ENCODE measurements around the gene SOX5. TPM values are rescaled to one million over a fixed set of nuclear protein-coding genes. Genes with fewer than 3 reads are reported as not detected.

SOX5 gene
- total and polyA plus RNA-seq, 12 donors, result 0.17 to 4.3 (median 2.4) TPM

DNA sequence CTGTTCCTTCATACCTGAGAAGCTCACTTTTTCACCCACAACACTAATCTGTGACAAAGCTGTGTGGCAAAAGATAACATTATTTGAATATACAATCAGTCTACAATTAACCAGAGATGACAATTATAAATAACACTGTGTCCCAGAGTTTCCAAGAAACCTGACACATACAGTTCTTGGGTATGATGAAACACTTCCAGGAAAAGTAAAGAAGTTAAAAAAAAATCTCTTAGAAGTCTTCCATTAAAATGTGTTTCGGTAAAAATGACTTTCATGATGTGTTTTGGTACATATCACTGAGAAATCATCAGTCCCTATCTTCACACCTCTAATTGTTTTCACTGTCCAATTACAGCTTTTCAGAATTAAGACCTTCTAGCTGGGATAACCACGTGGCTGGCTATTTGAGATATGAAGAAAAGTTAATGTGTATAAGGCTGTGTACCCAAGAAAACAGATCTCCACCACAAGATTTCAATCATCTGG lies 390.2 kb downstream of the SOX5 start:
- DNase-seq (no peak), ATAC-seq (no peak)
- 55 to 83% methylated on average over 2 of the region's 2 CpGs for WGBS, 2 donors
- H3K36me3 ChIP-seq, result no peaks in the 10 kb centered on the region
- H3K9me3 ChIP-seq, result no peaks in the 10 kb centered on the region
- no peak overlapping the region for H3K4me3 ChIP-seq
- intact Hi-C loops (cut with DNase I), result no loop called here
- no peaks in the 10 kb centered on the region for H3K27me3 ChIP-seq
- no peaks in the 10 kb centered on the region for H3K4me1 ChIP-seq
- no peak overlapping the region for H3K27ac ChIP-seq
- TF ChIP-seq, protein P1, sequence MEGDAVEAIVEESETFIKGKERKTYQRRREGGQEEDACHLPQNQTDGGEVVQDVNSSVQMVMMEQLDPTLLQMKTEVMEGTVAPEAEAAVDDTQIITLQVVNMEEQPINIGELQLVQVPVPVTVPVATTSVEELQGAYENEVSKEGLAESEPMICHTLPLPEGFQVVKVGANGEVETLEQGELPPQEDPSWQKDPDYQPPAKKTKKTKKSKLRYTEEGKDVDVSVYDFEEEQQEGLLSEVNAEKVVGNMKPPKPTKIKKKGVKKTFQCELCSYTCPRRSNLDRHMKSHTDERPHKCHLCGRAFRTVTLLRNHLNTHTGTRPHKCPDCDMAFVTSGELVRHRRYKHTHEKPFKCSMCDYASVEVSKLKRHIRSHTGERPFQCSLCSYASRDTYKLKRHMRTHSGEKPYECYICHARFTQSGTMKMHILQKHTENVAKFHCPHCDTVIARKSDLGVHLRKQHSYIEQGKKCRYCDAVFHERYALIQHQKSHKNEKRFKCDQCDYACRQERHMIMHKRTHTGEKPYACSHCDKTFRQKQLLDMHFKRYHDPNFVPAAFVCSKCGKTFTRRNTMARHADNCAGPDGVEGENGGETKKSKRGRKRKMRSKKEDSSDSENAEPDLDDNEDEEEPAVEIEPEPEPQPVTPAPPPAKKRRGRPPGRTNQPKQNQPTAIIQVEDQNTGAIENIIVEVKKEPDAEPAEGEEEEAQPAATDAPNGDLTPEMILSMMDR (IDR thresholded peaks at IDR 0.05), result no peak

DNA sequence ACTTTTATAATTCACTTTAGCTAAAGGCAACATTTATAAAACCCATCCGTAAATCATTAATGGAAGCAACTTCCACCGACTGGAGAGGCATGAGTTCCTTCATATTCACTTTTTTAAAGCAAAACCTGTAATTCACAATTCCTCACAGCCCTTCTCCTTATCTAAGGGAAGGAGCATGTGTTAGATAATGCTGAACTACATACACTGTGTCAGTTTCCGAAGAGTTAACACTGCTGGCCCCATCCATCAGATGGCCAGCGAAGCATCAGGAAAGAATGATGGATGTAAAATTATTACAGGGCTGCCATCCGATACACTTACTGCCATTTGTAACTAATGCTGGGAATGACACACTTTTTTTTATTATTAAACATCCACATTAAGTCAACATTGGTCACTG lies 392.8 kb downstream of the SOX5 start:
- Histone ChIP-seq H3K27me3 (no peaks in the 10 kb centered on the region), H3K36me3 (no peaks in the 10 kb centered on the region), H3K27ac (no peak overlapping the region), H3K4me1 (no peaks in the 10 kb centered on the region), H3K4me3 (no peak overlapping the region), H3K9me3 (no peaks in the 10 kb centered on the region)
- 71 to 76% methylated on average over 5 of the region's 5 CpGs for WGBS, 2 donors
- TF ChIP-seq, protein P1 (IDR thresholded peaks at IDR 0.05), result no peak
- no peak for DNase-seq
- intact Hi-C loops (cut with DNase I), result no loop called here
- no peak for ATAC-seq

DNA sequence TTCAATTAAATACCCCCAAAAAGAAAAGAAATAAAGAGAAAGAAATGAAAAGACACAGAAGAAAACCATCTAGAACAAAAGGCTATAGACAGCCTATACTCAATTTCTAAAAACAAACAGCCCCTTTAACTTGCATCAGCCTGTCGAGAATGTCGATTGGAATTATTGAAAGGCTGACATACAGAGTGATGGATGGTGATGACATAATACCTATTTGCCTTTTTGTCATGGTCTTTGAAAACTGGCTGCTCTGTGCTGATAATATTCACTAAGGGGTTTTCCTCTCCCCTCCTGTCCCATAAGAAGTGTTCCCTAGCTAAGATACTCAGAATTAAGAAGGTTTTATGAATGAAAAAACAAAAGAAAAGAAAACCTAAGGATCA lies 393.7 kb downstream of the SOX5 start:
- intact Hi-C loops (cut with DNase I), result no loop called here
- DNase-seq, result no peak
- TF ChIP-seq, protein P1 (IDR thresholded peaks at IDR 0.05), result no peak
- H3K36me3 ChIP-seq, result no peaks in the 10 kb centered on the region
- H3K4me1 ChIP-seq, result no peaks in the 10 kb centered on the region
- H3K9me3 ChIP-seq, result no peaks in the 10 kb centered on the region
- ATAC-seq, result no peak
- no peaks in the 10 kb centered on the region for H3K27me3 ChIP-seq
- H3K27ac ChIP-seq, result no peak overlapping the region
- no peak overlapping the region for H3K4me3 ChIP-seq
- WGBS, 2 donors, result 58 to 65% methylated on average over 2 of the region's 2 CpGs

DNA sequence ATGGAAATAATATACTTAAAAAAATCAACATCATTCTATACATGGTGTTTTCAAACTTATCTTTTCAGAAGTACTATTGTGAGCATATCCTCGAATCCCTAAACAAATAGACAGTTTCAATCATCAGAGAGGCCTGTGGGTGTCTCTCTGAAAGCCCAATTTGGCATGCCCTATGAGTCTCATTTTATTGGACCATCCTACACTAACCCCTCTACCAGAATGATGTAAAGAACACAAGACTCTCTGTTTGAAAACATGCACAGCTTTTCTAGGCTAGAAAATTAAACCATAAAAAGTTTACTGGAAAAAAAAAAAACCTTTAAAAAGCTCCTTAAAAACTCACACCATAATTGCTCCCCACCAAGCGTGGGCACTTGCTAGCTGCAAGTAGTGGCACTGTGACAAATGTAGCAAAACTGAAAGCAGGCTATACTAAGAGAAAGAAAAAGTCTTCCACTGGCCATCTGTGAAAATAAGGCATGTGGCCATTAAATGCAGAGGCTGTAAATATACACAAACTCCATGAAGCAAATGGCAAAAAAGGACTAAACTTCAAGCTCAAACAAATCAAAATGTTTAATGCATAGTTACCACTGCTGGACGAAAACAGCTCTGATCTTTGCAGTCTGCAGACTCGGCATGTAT lies 394.2 kb downstream of the SOX5 start:
- Histone ChIP-seq H3K36me3 (no peaks in the 10 kb centered on the region), H3K9me3 (no peaks in the 10 kb centered on the region), H3K4me1 (no peaks in the 10 kb centered on the region), H3K4me3 (no peak overlapping the region), H3K27ac (no peak overlapping the region), H3K27me3 (no peaks in the 10 kb centered on the region)
- intact Hi-C loops (cut with DNase I), result no loop called here
- WGBS, 2 donors, result 84 to 85% methylated on average over 4 of the region's 4 CpGs
- ATAC-seq (no peak), DNase-seq (no peak)
- TF ChIP-seq, protein P1 (IDR thresholded peaks at IDR 0.05), result no peak

Measured in heart right ventricle (tissue), 16 donors.